HG03354 (cell line): ENCODE measurements around the gene MACROD2.

Experiments
- ATAC-seq: cut with Tn5 transposase; IDR thresholded peaks from one replicate; pipeline ENCODE4 v1.9.1; 2021; ENCODE audit warnings: mild to moderate bottlenecking; ENCODE audit not compliant: unreplicated experiment, poor library complexity, severe bottlenecking

Gene MACROD2

GRCh38 chr20:15288106-15288505, 1292.8 kb downstream of the MACROD2 start:
- no peak for ATAC-seq

GRCh38 chr20:15289337-15289736, 1294.0 kb downstream of the MACROD2 start:
- ATAC-seq: no peak

- ATAC-seq: no peak
These were observed 1297.1 kb downstream of the MACROD2 start for GRCh38 chr20:15292405-15292804.

- no peak for ATAC-seq
These were observed 1301.1 kb downstream of the MACROD2 start for GRCh38 chr20:15296422-15296821.

- ATAC-seq: no peak
These were observed 1302.0 kb downstream of the MACROD2 start for GRCh38 chr20:15297059-15297875.

- ATAC-seq: no peak
These were observed 1306.8 kb downstream of the MACROD2 start for GRCh38 chr20:15302075-15302474.

- no peak for ATAC-seq
These were observed 1315.0 kb downstream of the MACROD2 start for GRCh38 chr20:15310361-15310760.

GRCh38 chr20:15316556-15316955, 1321.2 kb downstream of the MACROD2 start:
- no peak for ATAC-seq

- peak; percentile 88 for ATAC-seq
These were observed 1322.4 kb downstream of the MACROD2 start for GRCh38 chr20:15317546-15318232.

- ATAC-seq: peak; percentile 31
These were observed 1323.4 kb downstream of the MACROD2 start for GRCh38 chr20:15318682-15319081.

GRCh38 chr20:15319439-15319838, 1324.1 kb downstream of the MACROD2 start:
- no peak for ATAC-seq

GRCh38 chr20:15320941-15321340, 1325.6 kb downstream of the MACROD2 start:
- no peak for ATAC-seq

GRCh38 chr20:15327123-15327522, 1331.8 kb downstream of the MACROD2 start:
- no peak for ATAC-seq

GRCh38 chr20:15328084-15328483, 1332.8 kb downstream of the MACROD2 start:
- no peak for ATAC-seq

GRCh38 chr20:15332711-15333160, 1337.4 kb downstream of the MACROD2 start:
- peak; percentile 74 for ATAC-seq

GRCh38 chr20:15333170-15333569, 1337.9 kb downstream of the MACROD2 start:
- peak; percentile 59 for ATAC-seq

- no peak for ATAC-seq
These were observed 1340.7 kb downstream of the MACROD2 start for GRCh38 chr20:15336011-15336410.

- ATAC-seq: no peak
These were observed 1341.2 kb downstream of the MACROD2 start for GRCh38 chr20:15336536-15336935.

GRCh38 chr20:15339264-15339663, 1343.9 kb downstream of the MACROD2 start:
- no peak for ATAC-seq

GRCh38 chr20:15342991-15343523, 1347.7 kb downstream of the MACROD2 start:
- no peak for ATAC-seq

- ATAC-seq: no peak
These were observed 1350.0 kb downstream of the MACROD2 start for GRCh38 chr20:15345287-15345686.
